NCI-H748 (cell line): ENCODE data around the gene BDH1.

Experiments used
- DNase-seq: peaks from one replicate; lab custom pipeline; 2025; ENCODE audit not compliant: unreplicated experiment; lab: John Stamatoyannopoulos, UW

Gene BDH1

DNA sequence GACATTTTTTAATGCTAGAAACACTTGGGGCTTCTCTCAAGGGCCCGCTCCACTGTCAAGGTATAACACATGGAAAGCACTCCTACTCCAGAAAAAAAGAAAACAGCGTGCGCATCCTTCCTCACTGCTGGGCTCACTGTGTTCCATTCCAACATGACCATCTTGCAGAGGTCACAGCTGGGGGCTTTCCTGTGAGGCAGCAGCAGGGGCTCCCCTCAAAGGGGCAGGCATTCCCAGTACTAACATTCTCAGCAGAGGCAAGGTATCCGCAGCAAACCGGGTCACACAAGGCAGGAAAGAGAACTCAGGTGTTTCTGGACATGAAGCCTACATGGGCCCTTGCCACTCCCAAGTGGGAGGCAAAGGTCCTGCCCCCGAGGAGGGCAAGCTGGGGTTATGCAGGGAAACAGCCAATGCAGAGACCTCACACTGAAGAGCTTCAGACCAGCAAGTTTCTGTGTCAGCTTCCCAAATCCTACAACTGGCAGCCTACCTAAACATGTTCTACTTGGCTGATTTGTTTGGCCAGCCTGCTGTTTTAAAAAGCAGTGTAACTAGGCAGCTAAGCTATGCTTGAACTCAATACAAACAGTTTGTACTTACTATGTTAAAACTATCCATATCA, 6.4 kb downstream of the BDH1 start:
- DNase-seq = no peak

DNA sequence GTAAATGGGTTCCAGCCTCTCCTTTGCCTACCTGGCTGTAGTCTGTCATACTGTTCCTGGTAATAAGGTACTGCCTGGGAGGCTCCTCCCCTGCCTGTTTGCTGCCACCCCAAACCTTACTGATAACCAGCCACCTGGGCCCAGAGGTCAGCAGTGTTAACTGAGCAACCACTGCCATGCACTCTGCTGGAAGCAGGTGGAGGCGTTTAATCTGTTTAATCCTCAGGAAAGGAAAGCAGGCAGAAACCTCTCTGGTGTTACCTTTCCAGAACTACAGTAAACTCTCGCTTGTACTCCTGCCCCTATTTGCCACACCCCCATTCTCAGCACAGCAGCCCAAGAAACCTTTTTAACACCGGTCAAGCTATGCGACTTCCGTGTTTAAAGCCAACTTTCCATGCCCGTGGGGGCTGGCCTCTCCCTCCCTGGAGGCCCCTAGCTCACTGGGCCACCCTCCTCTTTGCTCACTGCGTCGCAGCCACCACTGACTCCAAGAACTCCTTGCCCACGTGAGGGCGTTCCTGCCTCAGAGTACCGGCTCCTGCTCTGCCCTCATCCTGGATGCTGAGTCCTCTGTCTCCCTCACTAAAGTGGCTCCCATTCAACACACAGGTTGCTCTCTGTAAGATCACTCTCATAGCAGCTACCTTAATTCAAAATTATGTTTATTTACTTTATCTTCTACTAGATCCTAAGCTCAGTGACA, 8.3 kb downstream of the BDH1 start:
- no peak for DNase-seq

GRCh38 chr3:197546307-197547085, 9.3 kb downstream of the BDH1 start:
- DNase-seq = no peak

DNA sequence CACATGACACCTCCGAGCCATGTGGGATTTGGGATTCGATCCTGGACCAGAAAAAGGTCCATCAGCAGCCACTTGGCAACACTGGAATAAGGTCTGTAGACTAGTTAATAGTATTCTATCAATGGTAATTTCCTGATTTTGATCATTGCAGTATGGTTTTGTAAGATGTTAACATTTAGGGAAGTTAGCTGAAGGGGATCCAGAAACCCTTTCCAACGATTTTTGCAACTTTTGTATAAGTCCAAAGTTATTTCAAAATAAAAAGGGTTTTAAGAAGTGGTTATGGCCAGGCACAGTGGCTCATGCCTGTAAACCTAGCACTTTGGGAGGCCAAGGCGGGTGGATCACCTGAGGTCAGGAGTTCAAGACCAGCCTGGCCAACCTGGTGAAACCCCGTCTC, 10.2 kb downstream of the BDH1 start:
- DNase-seq = no peak

- no peak for DNase-seq
Measured at GRCh38 chr3:197545101-197545500, 10.7 kb downstream of the BDH1 start.

DNA sequence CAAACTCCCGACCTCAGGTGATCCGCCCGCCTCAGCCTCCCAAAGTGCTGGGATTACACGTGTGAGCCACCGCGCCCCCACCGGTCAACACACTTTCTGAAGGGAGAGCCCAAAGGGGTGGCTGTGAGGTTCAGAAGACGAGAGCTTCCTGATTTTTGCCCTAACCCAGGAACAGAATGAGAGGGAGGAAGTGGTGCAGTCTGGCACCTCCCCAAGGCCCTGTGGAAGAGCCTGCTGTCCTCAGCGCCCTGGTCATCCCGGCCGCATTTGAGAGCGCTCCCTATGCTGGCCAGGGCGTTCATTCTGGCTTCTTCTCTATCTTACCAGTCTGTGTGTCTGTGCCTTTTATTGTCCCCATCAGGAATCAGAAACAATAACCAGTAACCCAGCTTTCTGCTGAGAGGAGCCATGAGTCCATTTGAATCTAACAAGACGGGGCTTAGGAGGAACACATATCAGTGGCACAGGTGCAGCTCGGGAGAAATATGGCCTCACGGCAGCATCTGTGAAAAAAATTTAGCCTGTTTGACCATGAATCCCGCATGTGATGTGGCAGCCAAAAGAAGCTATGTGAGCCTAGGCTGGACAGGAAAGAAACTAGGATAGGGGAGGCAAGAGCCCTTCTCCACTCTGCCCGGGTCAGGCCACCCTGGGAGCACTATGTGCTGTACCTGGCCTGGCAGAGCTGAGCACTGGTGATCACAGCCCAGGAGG, 12.9 kb downstream of the BDH1 start:
- no peak for DNase-seq

GRCh38 chr3:197541756-197542539, 13.8 kb downstream of the BDH1 start:
- DNase-seq = no peak

GRCh38 chr3:197540961-197541377, 14.8 kb downstream of the BDH1 start:
- DNase-seq = no peak

DNA sequence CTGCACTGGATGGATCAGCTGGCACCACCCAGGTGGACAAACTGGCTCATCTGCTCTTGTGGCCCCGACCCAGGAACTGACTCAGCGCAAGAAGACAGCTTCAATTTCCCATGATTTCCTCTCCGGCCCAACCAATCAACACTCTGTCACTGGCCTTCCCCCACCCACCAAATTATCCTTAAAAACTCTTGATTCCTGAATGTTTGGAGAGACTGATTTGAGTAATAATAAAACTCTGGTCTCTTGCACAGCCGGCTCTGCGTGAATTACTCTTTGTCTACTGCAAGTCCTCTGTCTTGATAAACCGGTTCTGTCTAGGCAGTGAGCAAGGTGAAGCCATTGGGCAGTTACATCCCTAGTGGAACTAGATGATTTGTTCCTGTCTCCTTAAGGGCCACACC, 16.1 kb downstream of the BDH1 start:
- peak; percentile 76 for DNase-seq

DNA sequence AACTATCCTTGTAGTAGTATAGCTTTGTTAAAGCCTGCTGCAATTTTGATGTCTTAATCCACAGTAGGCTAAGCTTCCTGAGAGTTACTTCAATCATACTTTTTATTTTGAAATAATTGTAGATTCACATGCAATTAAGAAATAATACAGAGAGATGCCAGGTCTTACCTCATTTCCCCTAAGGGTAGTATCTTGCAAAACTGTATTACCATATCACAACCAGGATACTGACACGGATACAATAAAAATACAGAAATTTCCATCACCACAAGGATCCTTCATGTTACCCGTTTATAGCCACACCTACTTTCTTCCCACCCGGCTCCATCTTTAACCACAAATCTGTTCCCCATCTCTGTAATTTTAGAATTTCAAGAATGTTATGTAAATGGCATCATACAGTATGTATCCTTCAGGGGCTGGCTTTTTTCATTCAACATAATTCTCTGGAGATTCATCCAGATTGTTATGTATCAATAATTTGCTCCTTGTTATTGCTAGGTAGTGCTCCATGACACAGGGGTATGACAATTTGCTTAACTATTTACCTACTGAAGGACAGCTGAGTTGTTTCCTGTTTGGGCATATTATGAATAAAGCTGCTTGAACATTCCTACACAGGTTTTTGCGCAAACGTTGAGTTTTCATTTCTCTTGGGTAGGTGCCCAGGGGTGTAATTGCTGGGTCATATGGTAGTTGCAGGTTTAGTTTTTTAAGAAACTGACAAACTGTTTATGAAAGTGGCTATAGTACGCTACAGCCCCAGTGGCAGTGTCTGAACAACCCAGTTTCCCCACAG, 21.6 kb downstream of the BDH1 start:
- DNase-seq = no peak

DNA sequence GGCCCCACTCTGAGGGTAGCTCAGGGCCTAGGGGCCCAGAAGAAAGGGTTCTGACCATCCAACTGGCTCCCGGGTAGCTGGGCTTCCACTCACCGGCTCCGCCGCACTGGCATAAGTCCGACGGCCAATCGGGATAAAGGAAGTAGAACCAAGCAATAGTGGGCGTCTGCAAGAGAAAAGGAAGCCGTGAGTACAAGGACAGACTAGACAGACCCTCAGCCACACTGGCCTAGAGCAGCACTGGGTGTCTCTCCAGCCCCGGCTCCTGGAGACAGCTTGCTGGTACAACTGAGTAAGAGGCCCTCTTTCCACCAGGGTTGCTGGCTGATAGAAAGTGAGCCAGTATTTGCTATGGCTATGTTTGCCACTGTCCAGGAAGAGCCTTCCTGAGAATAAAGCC, 22.4 kb downstream of the BDH1 start:
- DNase-seq = no peak

DNA sequence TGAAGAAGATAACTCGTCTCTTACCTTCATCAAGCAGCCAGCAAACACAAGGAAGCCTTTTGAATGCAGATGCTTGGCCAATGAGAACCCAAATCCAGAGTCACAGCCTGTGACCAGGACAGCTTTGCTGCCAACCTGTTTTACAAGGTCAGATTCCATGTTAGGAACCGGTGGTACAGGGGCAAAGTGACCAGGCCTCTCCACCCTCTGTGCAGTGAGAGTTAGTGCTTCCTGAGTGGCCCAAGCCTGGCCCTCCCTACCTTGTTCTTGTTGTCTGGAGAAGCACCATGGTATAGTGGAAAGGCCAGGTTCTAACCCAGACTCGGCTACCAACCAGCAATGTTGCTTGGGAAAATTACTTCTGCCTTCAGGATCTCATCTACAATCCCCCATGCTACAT, 23.4 kb downstream of the BDH1 start:
- DNase-seq = no peak

DNA sequence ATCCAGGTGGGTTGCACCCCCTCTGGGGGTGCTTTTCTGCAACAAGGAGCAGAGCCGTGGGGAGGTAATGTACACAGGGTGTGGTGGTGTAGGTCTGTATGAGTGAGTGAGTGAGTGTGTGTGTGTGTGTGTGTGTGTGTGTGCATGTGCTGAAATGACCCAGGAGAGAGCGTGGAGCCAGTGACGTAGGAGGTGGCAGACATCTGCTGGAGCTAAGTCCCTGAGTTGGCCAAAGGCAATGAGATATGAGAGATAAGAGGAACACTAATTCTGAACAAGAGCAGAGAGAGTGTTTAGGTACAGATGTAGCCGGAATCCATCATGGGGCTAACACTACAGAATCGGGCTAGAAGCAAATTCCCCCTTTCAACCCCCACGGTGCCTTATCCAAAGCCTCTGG, 27.6 kb downstream of the BDH1 start:
- no peak for DNase-seq

- no peak for DNase-seq
Measured at GRCh38 chr3:197527569-197527968, 28.2 kb downstream of the BDH1 start.

GRCh38 chr3:197525706-197526105, 30.1 kb downstream of the BDH1 start:
- DNase-seq = no peak

GRCh38 chr3:197524128-197524527, 31.6 kb downstream of the BDH1 start:
- no peak for DNase-seq

DNA sequence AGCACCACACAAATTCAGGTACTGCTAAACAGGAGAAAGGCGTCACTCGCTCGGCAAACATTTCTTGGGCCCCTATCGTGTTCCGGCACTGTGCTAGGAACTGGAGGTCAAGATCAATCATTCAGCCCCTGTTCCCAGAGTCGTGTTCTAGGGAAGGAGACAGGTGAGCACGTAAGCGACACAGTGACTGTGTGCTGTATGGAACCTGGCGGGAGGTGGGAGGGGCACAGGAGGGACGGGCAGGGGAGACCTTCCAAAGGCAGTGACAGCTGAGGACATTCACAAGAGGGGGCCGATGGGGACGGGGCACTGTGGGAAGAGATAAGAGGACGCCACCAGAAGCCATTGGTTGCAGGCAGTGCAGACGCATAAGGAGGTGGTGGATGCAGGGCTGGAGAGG, 32.2 kb downstream of the BDH1 start:
- DNase-seq = no peak

- DNase-seq = no peak
Measured at GRCh38 chr3:197522881-197523441, 32.8 kb downstream of the BDH1 start.

GRCh38 chr3:197522183-197522715, 33.5 kb downstream of the BDH1 start:
- no peak for DNase-seq
